H1 (cell line): ENCODE measurements around the gene CELA1. TPM values are rescaled to one million over a fixed set of nuclear protein-coding genes. Genes with fewer than 3 reads are reported as not detected.

Experiments
- CTCF ChIA-PET: fragments of 300-600 bp; sonication (Branson Sonifier 250); formaldehyde crosslinking; loops from one replicate; lab custom pipeline; 2021; ENCODE audit not compliant: partially characterized antibody; lab: Charles Lee
- POLR2A ChIA-PET: fragments of 300-600 bp; sonication (Branson Sonifier 250); formaldehyde crosslinking; loops from one replicate; lab custom pipeline; 2021; ENCODE audit warnings: inconsistent platforms; ENCODE audit not compliant: partially characterized antibody; lab: Charles Lee
- DNase-seq, 2 experiments: peaks; one replicate each; pipeline versions ENCODE4 v3.0.0 to v3.0.0-alpha.2; 2010 to 2022; ENCODE audit warnings: low spot score in 2 of 2, low read depth in 1 of 2, mixed read lengths in 1 of 2
- FAIRE-seq: peaks from 2 replicates; lab custom pipeline; 2011; peaks lifted over from hg19 to GRCh38; lab: Jason Lieb, UNC
- H2AFZ ChIP-seq: 2 replicates; pipeline ENCODE4 v1.8.1; 2012; ENCODE audit warnings: low read length, inconsistent platforms
- H2AK5ac ChIP-seq: 2 replicates; pipeline ENCODE4 v1.6.1; 2013; ENCODE audit warnings: low read depth, low read length
- H2BK120ac ChIP-seq: replicated peaks from 2 replicates; pipeline ENCODE3; 2013; ENCODE audit warnings: low read depth, low read length, inconsistent platforms
- H2BK12ac ChIP-seq: 2 replicates; pipeline ENCODE4 v1.6.1; 2013; ENCODE audit warnings: low read depth, low read length
- H2BK15ac ChIP-seq: 2 replicates; pipeline ENCODE4 v1.6.1; 2013; ENCODE audit warnings: low read length
- H2BK20ac ChIP-seq: 2 replicates; pipeline ENCODE4 v1.6.1; 2013; ENCODE audit warnings: low read length
- H2BK5ac ChIP-seq: 2 replicates; pipeline ENCODE4 v1.6.1; 2013; ENCODE audit warnings: low read depth, low read length
- H3K14ac ChIP-seq: 2 replicates; pipeline ENCODE4 v1.6.1; 2013; ENCODE audit warnings: inconsistent platforms; ENCODE audit not compliant: insufficient read length
- H3K18ac ChIP-seq: 2 replicates; pipeline ENCODE4 v1.6.1; 2013; ENCODE audit warnings: low read length; ENCODE audit errors: extremely low read depth
- H3K23ac ChIP-seq: 2 replicates; pipeline ENCODE4 v1.6.1; 2013; ENCODE audit warnings: inconsistent platforms; ENCODE audit not compliant: insufficient read length
- H3K23me2 ChIP-seq: 2 replicates; pipeline ENCODE4 v1.6.1; 2013; ENCODE audit warnings: low read depth, low read length
- H3K27ac ChIP-seq: 2 replicates; pipeline ENCODE4 v1.6.1; 2011; ENCODE audit warnings: low read depth, low read length, inconsistent platforms
- H3K27me3 ChIP-seq, 4 experiments: replicated peaks in 1 of 4; 1 replicate in 1 of 4; 2 replicates in 3 of 4; pipeline versions ENCODE4 v1.6.1 to v1.8.1; 2011 to 2013; ENCODE audit warnings: low read length in 3 of 4, mild to moderate bottlenecking in 3 of 4, inconsistent platforms in 2 of 4, mixed read lengths in 2 of 4, moderate library complexity in 1 of 4; ENCODE audit not compliant: control insufficient read depth in 3 of 4, insufficient read depth in 3 of 4; ENCODE audit errors: extremely low read depth in 1 of 4
- H3K36me3 ChIP-seq, 4 experiments: 2 replicates each; pipeline versions ENCODE4 v1.6.1 to v1.8.1; 2011 to 2013; ENCODE audit warnings: mild to moderate bottlenecking in 4 of 4, low read length in 3 of 4, moderate library complexity in 2 of 4, control low read depth in 1 of 4, inconsistent platforms in 1 of 4; ENCODE audit not compliant: insufficient read depth in 4 of 4, control insufficient read depth in 2 of 4
- H3K4ac ChIP-seq: replicated peaks from 2 replicates; pipeline ENCODE3; 2013; ENCODE audit warnings: low read length, low read depth, mixed read lengths, inconsistent platforms; ENCODE audit not compliant: insufficient read length
- H3K4me1 ChIP-seq, 4 experiments: replicated peaks in 1 of 4; 1 replicate in 1 of 4; 2 replicates in 3 of 4; pipeline versions ENCODE4 v1.6.1 to v1.8.1; 2011 to 2013; ENCODE audit warnings: low read length in 3 of 4, inconsistent platforms in 2 of 4, mixed read lengths in 1 of 4; ENCODE audit not compliant: insufficient read depth in 4 of 4, control insufficient read depth in 3 of 4
- H3K4me2 ChIP-seq, 2 experiments: 2 replicates each; pipeline versions ENCODE4 v1.6.1 to v1.8.1; 2011 to 2013; ENCODE audit warnings: low read depth in 2 of 2, low read length in 2 of 2, control low read depth in 1 of 2, inconsistent platforms in 1 of 2, mild to moderate bottlenecking in 1 of 2; ENCODE audit not compliant: insufficient read depth in 1 of 2
- H3K4me3 ChIP-seq, 4 experiments: fragments of 200-600, 300-600 bp in 1 of 4; sonication (generic), shearing (Covaris generic), sonication (Bioruptor Twin) in 1 of 4; 2 replicates each; pipeline versions ENCODE4 v1.5.1 to v1.8.1; 2011 to 2016; ENCODE audit warnings: low read length in 4 of 4, low read depth in 3 of 4, control low read depth in 2 of 4, inconsistent platforms in 2 of 4, mild to moderate bottlenecking in 2 of 4, mixed read lengths in 1 of 4, moderate library complexity in 1 of 4; ENCODE audit not compliant: insufficient read depth in 2 of 4; ENCODE audit errors: extremely low read depth in 1 of 4
- H3K56ac ChIP-seq: replicated peaks from 2 replicates; pipeline ENCODE3; 2013; ENCODE audit warnings: low read depth, mild to moderate bottlenecking, mixed read lengths, low read length, inconsistent platforms; ENCODE audit not compliant: insufficient read length
- H3K79me1 ChIP-seq: 2 replicates; pipeline ENCODE4 v1.6.1; 2013; ENCODE audit warnings: low read depth, low read length, control low read depth
- H3K79me2 ChIP-seq, 2 experiments: 2 replicates each; pipeline versions ENCODE4 v1.6.1 to v1.8.1; 2012 to 2013; ENCODE audit warnings: low read length in 2 of 2, mild to moderate bottlenecking in 2 of 2, inconsistent platforms in 1 of 2; ENCODE audit not compliant: insufficient read depth in 2 of 2, control insufficient read depth in 1 of 2
- H3K9ac ChIP-seq, 4 experiments: replicated peaks in 1 of 4; 1 replicate in 1 of 4; 2 replicates in 3 of 4; pipeline versions ENCODE4 v1.6.1 to v1.8.1; 2011 to 2013; ENCODE audit warnings: low read depth in 3 of 4, low read length in 3 of 4, control low read depth in 2 of 4, mild to moderate bottlenecking in 2 of 4, moderate library complexity in 2 of 4, inconsistent platforms in 1 of 4; ENCODE audit errors: extremely low read depth in 1 of 4
- H3K9me3 ChIP-seq, 2 experiments: 2 replicates each; pipeline versions ENCODE4 v1.6.1 to v1.8.1; 2012 to 2013; ENCODE audit warnings: mild to moderate bottlenecking in 2 of 2, moderate library complexity in 2 of 2, control low read depth in 1 of 2, inconsistent platforms in 1 of 2, low read depth in 1 of 2, low read length in 1 of 2, mixed read lengths in 1 of 2; ENCODE audit not compliant: insufficient read depth in 2 of 2
- H4K20me1 ChIP-seq, 2 experiments: replicated peaks in 1 of 2; 2 replicates each; pipeline versions ENCODE3 to v1.8.1; 2011 to 2013; ENCODE audit warnings: inconsistent platforms in 2 of 2, low read length in 2 of 2, mild to moderate bottlenecking in 1 of 2; ENCODE audit not compliant: insufficient read depth in 2 of 2, control insufficient read depth in 1 of 2
- H4K5ac ChIP-seq: 2 replicates; pipeline ENCODE4 v1.6.1; 2013; ENCODE audit warnings: low read length, low read depth, mixed read lengths, inconsistent platforms; ENCODE audit not compliant: insufficient read length
- H4K8ac ChIP-seq: 2 replicates; pipeline ENCODE4 v1.8.0; 2013; ENCODE audit warnings: mild to moderate bottlenecking, moderate library complexity, low read length, inconsistent platforms; ENCODE audit not compliant: insufficient read depth; ENCODE audit errors: extremely low read depth
- H4K91ac ChIP-seq: replicated peaks from 2 replicates; pipeline ENCODE3; 2013; ENCODE audit warnings: low read length, mixed read lengths, inconsistent platforms; ENCODE audit not compliant: insufficient read length
- KDM1A ChIP-seq: fragments of 200-600, 300-600 bp; sonication (generic); IDR thresholded peaks from 2 replicates; pipeline ENCODE4 v1.7.1; 2016; ENCODE audit warnings: mild to moderate bottlenecking, low read length, borderline replicate concordance
- KDM5A ChIP-seq: fragments of 200-600 bp; IDR thresholded peaks from 2 replicates; pipeline ENCODE4 v1.7.1; 2012; ENCODE audit warnings: mild to moderate bottlenecking, low read length, inconsistent platforms, mixed read lengths
- PHF8 ChIP-seq: fragments of 200-600 bp; sonication (generic); conservative IDR thresholded peaks from 2 replicates; pipeline ENCODE4 v1.7.1; 2012; ENCODE audit warnings: low read depth, mild to moderate bottlenecking, inconsistent platforms, low read length, moderate library complexity
- POU5F1 ChIP-seq: IDR thresholded peaks from 2 replicates; pipeline ENCODE4 v1.6.1; 2011; ENCODE audit warnings: low read depth, mild to moderate bottlenecking, low read length, moderate library complexity
- RNF2 ChIP-seq: fragments of 200-900, 300-1000 bp; sonication (generic); IDR thresholded peaks from 2 replicates; pipeline ENCODE4 v1.7.1; 2016; ENCODE audit warnings: borderline replicate concordance, low read depth, mild to moderate bottlenecking, antibody characterized with exemption, low read length; ENCODE audit not compliant: poor library complexity, severe bottlenecking; ENCODE audit errors: missing control alignments
- SAP30 ChIP-seq: fragments of 300-600 bp; sonication (generic); IDR thresholded peaks from 2 replicates; pipeline ENCODE4 v1.7.1; 2012; ENCODE audit warnings: low read length, moderate library complexity, mild to moderate bottlenecking, inconsistent platforms; ENCODE audit not compliant: insufficient read depth, insufficient replicate concordance
- SP2 ChIP-seq: IDR thresholded peaks from 2 replicates; pipeline ENCODE4 v1.6.1; 2012; ENCODE audit warnings: mild to moderate bottlenecking, low read length, inconsistent platforms
- TAF1 ChIP-seq: IDR thresholded peaks from 2 replicates; pipeline ENCODE4 v1.6.1; 2011; ENCODE audit warnings: mild to moderate bottlenecking, low read depth, low read length
- TBP ChIP-seq: IDR thresholded peaks from 2 replicates; pipeline ENCODE4 v1.6.1; 2011; ENCODE audit warnings: low read depth, low read length, improper control_type of control experiment
- WGBS, 2 experiments: shearing (Covaris generic) in 1 of 2; methylation state at CpG; one replicate each; pipeline versions ENCODE4 v1.1.6 to v1.1.7; 2013 to 2015; ENCODE audit warnings: low lambda C conversion rate in 2 of 2, mixed read lengths in 2 of 2, inconsistent platforms in 1 of 2, low coverage in 1 of 2, missing lambda C conversion rate in 1 of 2; ENCODE audit not compliant: insufficient replicate concordance in 2 of 2, insufficient coverage in 1 of 2, insufficient read length in 1 of 2; ENCODE audit errors: extremely low coverage in 1 of 2, missing lambda C conversion rate in 1 of 2; 5-methylcytosine and 5-hydroxymethylcytosine counted together
- polyA plus RNA-seq, 7 experiments: library from polyadenylated mRNA; depleted of rRNA in 3 of 7; stranded (reverse) in 5 of 7; unstranded in 2 of 7; fragments of >200 nt in 5 of 7; fragments of 200-250 nt in 2 of 7; gene quantifications; 1 replicate in 5 of 7; 2 replicates in 1 of 7; 4 replicates in 1 of 7; pipeline versions ENCODE4 v1.2.1 to v1.2.3, GENCODE V29; 2011 to 2013; ENCODE audit warnings: missing spikeins in 2 of 7, mixed read lengths in 2 of 7
- total RNA-seq: library from RNA; stranded (reverse); fragmentation: NEBNext Ultra II Directional; extraction: Animal tissue kit (Norgen Biotek cat#: 25700); gene quantifications from 2 replicates; pipeline ENCODE4 v1.2.1, GENCODE V29; 2021

CELA1 gene
- total and polyA plus RNA-seq, 2 of the 8 experiments (the other 6 are each of a cell fraction or from before 2014, with no cell fraction given): 0.09 TPM; not detected in 1

GRCh38 chr12:51311389-51311788 lies 35.1 kb downstream of the CELA1 start:
- POLR2A ChIA-PET: no interaction called here
- no peaks in the 10 kb centered on the region for H3K9me3 ChIP-seq
- no peak for FAIRE-seq

More at GRCh38 chr12:51311389-51311788, 35.1 kb downstream of the CELA1 start:
- H3K56ac ChIP-seq: no peak overlapping the region
- no peak overlapping the region for H3K4me3 ChIP-seq
- no peaks in the 10 kb centered on the region for H3K79me1 ChIP-seq
- no peak overlapping the region for H4K91ac ChIP-seq
- H3K4me2 ChIP-seq: no peak overlapping the region
- no peak overlapping the region for H2BK5ac ChIP-seq
- H2BK120ac ChIP-seq: no peak overlapping the region
- H3K23ac ChIP-seq: no peak overlapping the region
- CTCF ChIA-PET: interaction anchor here (5.4 kb wide), 1 partner anchor 30 kb away, joined by 18 read pairs; no protein-coding TSS in a partner anchor
- DNase-seq: no peak
- no peak overlapping the region for H4K5ac ChIP-seq
- no peaks in the 10 kb centered on the region for H3K27me3 ChIP-seq
- H2AFZ ChIP-seq: no peak overlapping the region
- no peaks in the 10 kb centered on the region for H3K36me3 ChIP-seq
- H3K18ac ChIP-seq: no peak overlapping the region
- H4K20me1 ChIP-seq: no peaks in the 10 kb centered on the region
- no peak overlapping the region for H2AK5ac ChIP-seq
- H2BK15ac ChIP-seq: no peak overlapping the region
- no peak overlapping the region for H3K27ac ChIP-seq
- WGBS, 2 experiments: 94% methylated on average over 1 of the region's 1 CpG; no CpG with 5 or more reads in 1 of the 2 experiments
- H3K9ac ChIP-seq: no peak overlapping the region
- H2BK12ac ChIP-seq: no peak overlapping the region
- H3K79me2 ChIP-seq: no peaks in the 10 kb centered on the region
- H2BK20ac ChIP-seq: no peak overlapping the region
- TF ChIP-seq SP2 (no peak), TAF1 (no peak), POU5F1 (no peak), SAP30 (no peak), RNF2 (no peak), TBP (no peak), KDM1A (no peak), KDM5A (no peak), PHF8 (no peak)
- no peaks in the 10 kb centered on the region for H3K23me2 ChIP-seq
- H3K14ac ChIP-seq: no peak overlapping the region
- no peak overlapping the region for H3K4ac ChIP-seq
- no peaks in the 10 kb centered on the region for H3K4me1 ChIP-seq
- H4K8ac ChIP-seq: no peak overlapping the region
